ENCODE results near the gene ELL.
"Not testable (repeated sequence)": the region's sequence is repeated elsewhere in the genome, so short reads cannot be mapped to it uniquely, and the experiment has no call there.

ELL gene

DNA sequence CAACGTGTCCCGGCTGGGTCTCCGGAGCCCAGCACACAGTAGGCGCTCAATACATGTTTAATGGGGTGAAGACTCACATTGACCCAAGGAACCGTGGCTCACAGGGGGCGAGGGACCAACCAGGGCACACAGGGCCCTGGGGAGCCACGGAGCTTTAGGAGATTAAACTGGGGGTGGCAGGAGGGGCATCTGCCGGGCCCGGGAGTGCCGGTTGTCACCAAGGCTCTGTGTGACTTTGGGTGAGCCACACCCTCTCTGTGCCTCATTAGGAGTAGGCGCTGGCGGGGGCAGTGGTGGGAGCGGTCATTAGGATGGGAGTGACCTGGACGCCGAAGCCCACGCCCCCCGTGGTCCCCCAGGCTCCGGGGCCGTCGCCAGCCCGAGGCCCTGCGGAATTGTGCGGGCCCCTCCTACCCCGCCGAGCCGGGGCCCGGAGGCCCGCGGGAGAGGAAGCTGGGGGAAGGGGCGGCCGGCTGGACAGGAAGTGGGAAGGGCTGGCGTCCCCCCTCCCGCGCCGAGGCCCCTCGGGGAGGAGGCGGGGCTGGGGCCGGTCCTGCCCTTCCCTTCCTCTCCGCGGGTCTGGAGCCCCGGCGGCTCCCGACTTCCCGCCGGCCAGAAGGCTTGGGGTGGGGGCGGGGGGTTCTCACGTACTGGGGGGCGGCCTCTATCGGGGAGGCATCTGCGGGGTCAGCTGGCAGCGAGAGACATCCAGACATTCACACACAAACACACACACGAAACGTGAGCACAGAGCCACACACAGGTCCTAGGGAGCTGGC lies 104.4 kb downstream of the ELL start:
- DNase-seq (ENCODE audit: insufficient read length, low spot score), result peak; percentile 84
- no peak for FAIRE-seq

DNA sequence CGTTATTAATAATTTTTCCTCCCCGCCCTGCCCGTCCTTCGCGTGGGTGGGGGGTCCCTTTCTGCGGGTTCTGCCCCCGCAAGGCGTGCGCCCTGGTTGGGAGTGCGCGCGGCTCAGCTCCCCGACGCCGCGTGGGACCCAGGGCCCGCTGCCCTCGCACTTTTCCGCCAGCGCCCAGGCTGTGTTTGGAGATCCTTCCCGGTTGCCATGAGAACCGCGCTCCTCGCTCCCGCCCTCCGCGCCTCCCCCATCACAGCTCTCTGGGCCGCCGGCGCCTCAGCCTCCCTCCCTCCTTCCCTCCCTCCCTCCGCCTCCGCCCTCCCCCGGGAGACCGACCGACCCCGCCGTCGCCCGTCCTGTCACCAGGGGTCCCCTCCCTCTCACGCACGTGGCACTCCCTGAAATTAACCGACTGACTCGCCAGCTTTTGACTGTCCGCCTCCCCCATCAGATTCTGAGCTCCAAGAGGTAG lies 105.1 kb downstream of the ELL start:
- DNase-seq (ENCODE audit: insufficient read length, low spot score), result no peak
- no peak for FAIRE-seq
- TF ChIP-seq POLR2A (IDR thresholded peaks at IDR 0.05; ENCODE audit: low read depth, low read length), result no peak

More for the DNA sequence above, 104.4 kb downstream of the ELL start:
- no peak; the same call in 1 of the 2 replicates for TF ChIP-seq POLR2A (IDR thresholded peaks at IDR 0.05; ENCODE audit: low read depth, low read length)

DNA sequence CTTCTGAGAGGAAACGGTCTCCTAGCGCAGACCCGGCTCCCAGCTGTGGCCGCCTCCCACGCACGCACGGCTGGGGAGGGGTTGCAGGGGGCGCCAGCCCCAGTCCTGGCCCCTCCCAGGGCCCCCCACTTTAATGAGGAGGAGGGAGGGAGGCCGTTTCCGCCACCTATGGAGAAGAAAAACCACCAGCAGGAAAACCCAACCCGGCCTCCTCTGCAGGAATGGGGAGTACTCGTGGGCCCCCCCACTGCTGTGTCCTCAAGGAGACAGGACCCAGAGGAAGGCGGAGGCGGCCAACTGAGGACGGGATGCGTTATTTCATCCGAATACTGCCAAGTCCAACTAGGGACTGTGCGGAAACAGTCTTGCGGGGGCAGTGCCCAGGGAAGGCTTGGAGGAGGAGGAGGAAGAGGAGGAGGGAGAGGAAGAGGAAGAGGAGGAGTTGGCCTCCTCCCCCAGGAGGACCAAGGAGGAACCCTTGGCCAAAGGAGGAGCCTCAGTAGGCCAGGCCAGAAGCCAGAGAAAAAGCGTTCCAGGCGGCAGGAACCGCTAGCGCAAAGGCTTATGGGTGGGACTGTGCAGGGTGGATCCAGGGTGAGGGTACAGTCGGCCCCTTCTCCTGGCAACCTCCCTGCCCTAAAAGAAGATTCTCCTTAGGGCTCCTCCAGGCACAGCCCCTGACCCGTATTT lies 106.5 kb downstream of the ELL start:
- TF ChIP-seq POLR2A (IDR thresholded peaks at IDR 0.05; ENCODE audit: low read depth, low read length), result peak; percentile 71
- no peak for DNase-seq (ENCODE audit: insufficient read length, low spot score)
- FAIRE-seq, result no peak

DNA sequence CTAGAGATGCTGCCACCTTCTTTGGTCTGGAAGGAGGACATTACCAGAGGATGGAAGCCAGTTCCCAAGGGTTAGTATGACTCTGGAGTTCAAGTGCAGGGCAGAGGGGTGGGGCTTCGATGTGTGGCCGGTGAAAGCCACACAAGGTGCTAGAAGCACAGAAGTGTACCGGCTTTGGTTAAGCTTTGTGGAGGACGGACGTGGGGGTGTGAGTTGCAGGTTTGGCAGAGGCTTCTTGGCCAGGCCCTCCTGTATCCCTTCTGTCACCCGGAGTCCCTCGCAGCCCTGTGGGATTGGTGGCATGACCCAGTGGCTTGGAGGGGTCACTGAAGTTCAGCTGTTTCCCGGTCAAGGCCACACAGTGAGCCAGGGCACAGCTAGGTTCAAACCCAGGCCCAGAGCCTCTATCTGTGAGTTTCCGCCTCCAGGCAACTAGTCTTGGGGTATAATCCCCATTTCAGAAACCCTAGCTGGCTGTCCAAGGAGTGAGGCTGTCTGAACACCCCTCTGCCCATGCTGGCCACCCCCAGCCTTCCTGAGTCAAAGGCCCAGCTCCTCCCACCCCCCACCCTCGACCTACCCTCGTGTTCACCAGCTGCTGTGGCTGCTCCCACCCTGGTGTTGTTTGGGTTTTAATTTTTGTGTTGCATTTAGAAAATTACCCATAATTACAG lies 107.2 kb downstream of the ELL start:
- FAIRE-seq (no peak), DNase-seq (ENCODE audit: insufficient read length, low spot score) (no peak)
- TF ChIP-seq POLR2A (IDR thresholded peaks at IDR 0.05; ENCODE audit: low read depth, low read length), result no peak

DNA sequence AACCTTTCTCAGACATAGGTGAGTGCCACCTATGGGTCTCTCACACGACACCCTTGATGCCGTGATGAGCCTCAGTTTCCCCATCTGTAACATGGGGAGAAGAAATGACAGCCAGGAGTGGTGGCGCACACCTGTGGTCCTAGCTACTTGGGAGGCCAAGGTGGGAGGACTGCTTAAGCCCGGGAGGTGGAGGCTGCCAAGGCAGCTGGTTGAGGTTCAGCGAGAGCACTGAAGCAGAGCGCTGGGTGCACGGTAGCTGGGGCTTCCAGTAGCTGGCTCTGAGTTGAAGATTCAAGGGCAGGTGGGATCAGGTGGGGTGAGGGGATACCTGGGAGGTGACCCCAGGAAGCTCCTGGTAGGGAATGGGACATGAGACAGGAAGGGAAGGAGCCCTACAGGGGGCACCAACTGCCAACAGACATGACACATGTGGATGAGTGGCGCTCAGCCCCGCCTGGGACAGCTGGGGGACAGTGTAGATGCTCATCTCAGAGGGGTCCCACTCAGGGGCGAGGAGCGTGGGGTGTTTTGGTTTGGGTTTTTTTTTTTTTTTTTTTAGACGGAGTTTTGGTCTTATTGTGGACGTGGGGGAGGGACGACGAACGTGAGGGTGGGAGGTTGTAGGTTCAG lies 109.1 kb downstream of the ELL start:
- TF ChIP-seq POLR2A (IDR thresholded peaks at IDR 0.05; ENCODE audit: low read depth, low read length), result no peak
- DNase-seq (ENCODE audit: insufficient read length, low spot score) (no peak), FAIRE-seq (no peak)

DNA sequence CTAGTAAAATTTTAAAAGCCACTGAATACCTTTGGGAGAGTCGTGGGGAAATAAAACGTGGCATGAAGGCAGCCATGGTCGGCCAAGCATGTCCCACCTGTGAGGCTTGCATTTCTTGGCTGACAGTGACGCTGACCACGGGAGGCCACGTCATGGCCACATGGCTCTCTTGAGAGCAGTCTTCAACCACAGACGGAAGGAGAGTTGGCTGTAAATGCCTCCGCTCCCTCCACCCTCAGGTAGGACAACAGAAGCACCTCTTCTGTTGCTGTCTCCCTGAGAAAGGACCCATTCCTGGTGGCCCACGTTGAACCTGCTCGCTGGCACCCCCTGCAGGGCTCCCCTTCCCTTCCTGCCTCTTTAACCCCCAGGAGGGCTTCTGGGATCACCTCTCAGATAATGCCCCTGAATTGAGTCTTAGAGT lies 113.8 kb downstream of the ELL start:
- no peak for FAIRE-seq
- no peak for DNase-seq (ENCODE audit: insufficient read length, low spot score)
- TF ChIP-seq POLR2A (IDR thresholded peaks at IDR 0.05; ENCODE audit: low read depth, low read length), result no peak

DNA sequence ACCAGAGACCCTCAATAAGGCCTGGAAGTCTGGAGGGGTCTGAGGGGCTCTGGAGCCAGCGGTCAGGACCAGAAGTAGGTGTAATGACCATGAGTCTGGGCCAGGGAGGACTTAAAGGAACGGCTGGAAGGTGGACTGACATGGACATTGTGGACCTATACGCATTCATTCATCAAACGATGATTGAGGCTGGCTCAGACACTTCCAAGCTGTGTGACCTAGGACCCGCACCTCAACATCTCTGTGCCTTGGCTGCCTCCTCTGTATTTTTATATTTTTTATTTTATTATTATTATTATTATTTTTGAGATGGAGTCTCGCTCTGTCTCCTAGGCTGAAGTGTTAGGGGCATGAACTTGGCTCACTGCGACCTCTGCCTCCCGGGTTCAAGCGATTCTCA lies 115.1 kb downstream of the ELL start:
- DNase-seq (ENCODE audit: insufficient read length, low spot score) (no peak), FAIRE-seq (no peak)
- TF ChIP-seq POLR2A (IDR thresholded peaks at IDR 0.05; ENCODE audit: low read depth, low read length), result no peak

DNA sequence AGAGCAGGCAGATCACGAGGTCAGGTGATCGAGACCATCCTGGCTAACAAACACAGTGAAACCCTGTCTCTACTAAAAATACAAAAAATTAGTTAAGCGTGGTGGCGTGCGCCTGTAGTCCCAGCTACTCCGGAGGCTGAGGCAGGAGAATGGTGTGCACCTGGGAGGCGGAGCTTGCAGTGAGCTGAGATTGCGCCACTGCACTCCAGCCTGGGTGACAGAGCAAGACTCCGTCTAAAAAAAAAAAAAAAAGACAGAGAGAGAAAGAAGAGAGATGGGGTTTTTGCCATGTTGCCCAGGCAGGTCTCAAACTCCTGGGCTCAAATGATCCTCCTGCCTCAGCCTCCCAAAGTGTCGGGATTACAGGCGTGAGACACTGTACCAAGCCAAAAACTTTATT lies 116.1 kb downstream of the ELL start:
- FAIRE-seq; DNase-seq (ENCODE audit: insufficient read length, low spot score): not testable (repeated sequence)

DNA sequence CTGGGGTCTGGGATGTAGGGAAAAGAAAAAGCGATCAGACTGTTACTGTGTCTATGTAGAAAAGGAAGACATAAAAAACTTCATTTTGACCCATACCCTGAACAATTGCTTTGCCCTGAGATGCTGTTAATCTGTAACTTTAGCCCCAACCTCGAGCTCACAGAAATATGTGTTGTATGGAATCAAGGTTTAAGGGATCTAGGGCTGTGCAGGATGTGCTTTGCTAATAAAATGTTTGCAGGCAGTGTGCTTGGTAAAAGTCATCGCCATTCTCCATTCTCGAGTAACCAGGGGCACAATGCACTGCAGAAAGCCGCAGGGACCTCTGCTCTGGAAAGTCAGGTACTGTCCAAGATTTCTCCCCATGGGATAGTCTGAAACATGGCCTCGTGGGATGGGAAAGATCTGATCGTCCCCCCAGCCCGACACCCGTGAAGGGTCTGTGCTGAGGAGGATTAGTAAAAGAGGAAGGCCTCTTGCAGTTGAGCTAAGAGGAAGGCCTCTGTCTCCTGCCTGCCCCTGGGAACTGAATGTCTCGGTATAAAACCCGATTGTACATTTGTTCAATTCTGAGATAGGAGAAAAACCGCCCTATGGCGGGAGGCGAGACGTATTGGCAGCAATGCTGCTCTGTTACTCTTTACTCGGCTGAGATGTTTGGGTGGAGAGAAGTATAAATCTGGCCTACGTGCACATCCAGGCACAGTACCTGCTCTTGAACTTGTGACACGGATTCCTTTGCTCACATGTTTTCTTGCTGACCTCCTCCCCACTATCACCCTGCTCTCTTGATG lies 119.2 kb downstream of the ELL start:
- FAIRE-seq; DNase-seq (ENCODE audit: insufficient read length, low spot score): not testable (repeated sequence)

DNA sequence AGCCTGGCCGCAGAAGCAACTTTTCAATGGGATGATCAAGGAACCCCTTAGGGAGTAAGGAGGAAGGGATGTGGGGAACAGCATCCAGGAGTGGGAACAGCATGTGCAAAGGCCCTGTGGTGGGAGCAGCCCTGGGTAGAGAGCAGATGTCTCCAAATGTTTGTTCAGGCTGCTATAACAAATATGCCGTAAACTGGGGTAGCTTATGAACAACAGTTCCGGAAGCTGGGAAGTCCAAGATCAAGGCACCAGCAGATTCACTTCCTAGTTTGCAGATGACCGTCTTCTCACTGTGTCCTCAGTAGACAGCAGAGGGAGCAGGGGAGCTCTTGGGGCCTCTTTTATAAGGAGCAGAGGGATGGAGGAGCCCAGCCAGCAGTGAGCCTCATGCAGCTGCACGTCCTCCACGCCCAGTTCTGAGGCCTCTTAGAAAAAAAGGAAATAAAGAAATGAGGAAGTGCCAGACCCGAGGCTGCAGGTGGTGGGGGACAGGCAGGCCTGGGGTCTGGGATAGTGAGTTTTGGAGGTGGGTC lies 120.2 kb downstream of the ELL start:
- no peak for TF ChIP-seq POLR2A (IDR thresholded peaks at IDR 0.05; ENCODE audit: low read depth, low read length)
- DNase-seq (ENCODE audit: insufficient read length, low spot score), result no peak
- no peak for FAIRE-seq

DNA sequence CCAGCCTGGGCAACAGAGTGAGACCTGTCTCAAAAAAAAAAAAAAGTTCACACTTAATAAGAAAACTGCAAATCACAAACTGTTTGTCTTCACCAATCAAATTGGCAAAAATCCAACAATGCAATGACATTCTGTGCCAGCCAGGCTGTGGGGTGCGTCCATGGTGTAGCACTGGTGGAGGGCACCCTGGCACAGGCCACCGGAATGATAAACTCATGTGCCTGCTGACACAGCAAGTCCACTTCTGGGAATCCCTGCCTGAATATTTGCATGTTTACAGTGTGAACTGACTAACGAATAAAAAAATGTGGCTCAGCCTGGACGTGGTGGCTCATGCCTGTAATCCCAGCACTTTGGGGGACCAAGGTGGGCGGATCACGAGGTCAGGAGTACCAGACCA lies 122.9 kb downstream of the ELL start:
- DNase-seq (ENCODE audit: insufficient read length, low spot score), result no peak
- no peak for TF ChIP-seq POLR2A (IDR thresholded peaks at IDR 0.05; ENCODE audit: low read depth, low read length)
- no peak for FAIRE-seq

DNA sequence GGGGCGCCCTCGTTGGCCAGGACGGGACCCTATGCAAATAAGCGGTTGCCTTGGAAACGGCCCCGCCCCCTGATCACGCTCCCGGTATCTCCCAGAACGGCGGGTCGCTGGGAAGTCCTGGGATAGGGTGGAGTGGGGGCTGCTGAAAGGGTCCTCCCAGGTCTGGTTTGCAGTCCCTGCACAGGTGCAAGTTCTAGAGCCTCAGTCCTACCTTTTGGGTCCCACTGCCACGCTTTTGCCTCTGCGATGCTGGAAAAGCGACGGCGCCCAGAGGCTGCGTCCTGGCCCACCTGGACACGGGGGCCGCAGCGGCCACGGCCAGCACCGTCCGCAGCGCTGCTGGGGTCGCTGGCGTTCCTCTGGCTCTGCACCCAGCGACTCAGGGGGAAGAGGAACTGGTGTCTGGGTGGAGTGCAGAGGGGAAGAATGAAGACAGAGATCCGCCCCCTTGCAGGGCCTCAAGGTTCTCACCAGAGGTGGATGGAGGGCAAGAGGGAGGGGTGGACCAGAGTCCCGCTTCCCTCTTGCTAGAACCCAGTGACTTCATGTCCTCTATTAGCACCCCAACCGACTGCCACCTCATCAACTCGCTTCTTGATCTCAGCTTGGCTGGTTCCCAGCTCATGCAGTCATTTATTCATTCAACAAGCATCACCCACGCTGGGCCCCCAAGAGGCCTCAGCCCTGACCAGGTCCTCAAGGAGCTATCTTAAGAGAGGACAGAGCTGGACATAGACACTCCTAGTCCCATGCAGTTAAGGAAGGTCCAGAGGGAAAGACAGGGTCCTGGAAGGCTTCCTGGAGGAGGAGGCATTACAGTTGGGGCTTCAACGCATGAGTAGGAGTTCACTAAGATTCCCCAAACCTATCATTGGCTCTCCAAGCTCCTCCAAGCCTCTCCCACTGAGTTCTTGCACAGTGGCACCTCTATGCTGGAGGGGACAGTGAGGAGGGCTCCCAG lies 124.3 kb downstream of the ELL start, which contains the start of gene LRRC25:
Gene LRRC25, minus strand, starts transcription at position 381 of the 961 bp plus-strand sequence. CDS start 659 bp downstream, outside the sequence.
- FAIRE-seq (no peak), DNase-seq (ENCODE audit: insufficient read length, low spot score) (no peak)
- no peak for TF ChIP-seq POLR2A (IDR thresholded peaks at IDR 0.05; ENCODE audit: low read depth, low read length)

Data from H54 (cell line).